Keratinocyte (primary cell): Measurements from ENCODE around the gene ANGPTL8. TPM values are rescaled to one million over a fixed set of nuclear protein-coding genes. Genes with fewer than 3 reads are reported as not detected.
A peak's percentile ranks its signal among the peaks of the same experiment; 100 is the strongest.

Experiments used
- DNase-seq: peaks from one replicate; pipeline ENCODE4 v3.0.0-alpha.2; 2011; ENCODE audit warnings: low read depth, missing footprints, low spot score
- FAIRE-seq: peaks from 2 replicates; lab custom pipeline; 2011; peaks lifted over from hg19 to GRCh38; lab: Jason Lieb, UNC
- H2AFZ ChIP-seq: 2 replicates; pipeline ENCODE4 v1.6.0; 2012; ENCODE audit warnings: low read length, control low read depth, inconsistent platforms; ENCODE audit not compliant: control insufficient read depth
- H3K27ac ChIP-seq: 2 replicates; pipeline ENCODE4 v1.5.1; 2011; ENCODE audit warnings: low read length; ENCODE audit not compliant: control insufficient read depth, insufficient read depth
- H3K27me3 ChIP-seq: 3 replicates; pipeline ENCODE4 v1.6.0; 2011; ENCODE audit warnings: low read length; ENCODE audit not compliant: control insufficient read depth, insufficient read depth; ENCODE audit errors: extremely low read depth
- H3K36me3 ChIP-seq, 2 experiments: 2 replicates in 1 of 2; 3 replicates in 1 of 2; pipeline ENCODE4 v1.5.1; 2011; ENCODE audit warnings: low read length in 2 of 2, mild to moderate bottlenecking in 1 of 2; ENCODE audit not compliant: control insufficient read depth in 2 of 2, insufficient read depth in 2 of 2; ENCODE audit errors: extremely low read depth in 1 of 2
- H3K4me1 ChIP-seq: 3 replicates; pipeline ENCODE4 v1.5.1; 2011; ENCODE audit warnings: low read length; ENCODE audit not compliant: control insufficient read depth, insufficient read depth; ENCODE audit errors: extremely low read depth
- H3K4me2 ChIP-seq: 3 replicates; pipeline ENCODE4 v1.6.0; 2011; ENCODE audit warnings: low read depth, low read length; ENCODE audit not compliant: control insufficient read depth, insufficient read depth; ENCODE audit errors: extremely low read depth
- H3K4me3 ChIP-seq, 3 experiments: fragments of 200-600 bp in 1 of 3; sonication (generic) in 1 of 3; 2 replicates in 2 of 3; 3 replicates in 1 of 3; pipeline ENCODE4 v1.5.1; 2011 to 2016; ENCODE audit warnings: low read length in 3 of 3, mild to moderate bottlenecking in 3 of 3, control low read depth in 2 of 3, inconsistent platforms in 1 of 3, low read depth in 1 of 3, mixed read lengths in 1 of 3, mixed run types in 1 of 3, moderate library complexity in 1 of 3; ENCODE audit not compliant: control insufficient read depth in 2 of 3, insufficient read depth in 2 of 3; ENCODE audit errors: extremely low read depth in 1 of 3
- H3K79me2 ChIP-seq: 2 replicates; pipeline ENCODE4 v1.6.0; 2012; ENCODE audit warnings: low read length; ENCODE audit not compliant: control insufficient read depth, insufficient read depth
- H3K9ac ChIP-seq: 3 replicates; pipeline ENCODE4 v1.6.0; 2011; ENCODE audit warnings: low read length; ENCODE audit not compliant: control insufficient read depth, insufficient read depth; ENCODE audit errors: extremely low read depth
- H3K9me1 ChIP-seq: 3 replicates; pipeline ENCODE4 v1.6.0; 2011; ENCODE audit warnings: low read length; ENCODE audit not compliant: control insufficient read depth, insufficient read depth; ENCODE audit errors: extremely low read depth
- H3K9me3 ChIP-seq: 2 replicates; pipeline ENCODE4 v1.5.1; 2012; ENCODE audit warnings: low read depth, low read length; ENCODE audit not compliant: control insufficient read depth
- H4K20me1 ChIP-seq: 3 replicates; pipeline ENCODE4 v1.6.0; 2011; ENCODE audit warnings: low read length; ENCODE audit not compliant: control insufficient read depth, insufficient read depth; ENCODE audit errors: extremely low read depth
- EZH2 ChIP-seq: IDR thresholded peaks from one replicate; pipeline ENCODE4 v1.6.1; 2012; ENCODE audit warnings: inconsistent platforms, mild to moderate bottlenecking, low read length, moderate library complexity
- dilution Hi-C: fragments of 300-500 bp; cut with MboI; formaldehyde crosslinking; loops from one replicate; pipeline ENCODE4 v1.7.0; 2020; ENCODE audit warnings: low sequenced_read_pairs; ENCODE audit not compliant: extremely low pct_ligation_motif_present
- polyA plus RNA-seq, 5 experiments: library from polyadenylated mRNA; depleted of rRNA in 3 of 5; stranded (reverse) in 3 of 5; stranded (forward) in 1 of 5; unstranded in 1 of 5; fragments of >200 nt; gene quantifications; 1 replicate in 1 of 5; 2 replicates in 3 of 5; 3 replicates in 1 of 5; pipeline versions ENCODE4 v1.2.1 to v1.2.3, GENCODE V29; 2011 to 2012; ENCODE audit warnings: missing spikeins in 2 of 5, low read depth in 1 of 5, low replicate concordance in 1 of 5
- TF ChIP-seq, protein P1 (sequence below), 3 experiments: IDR thresholded peaks in 1 of 3; conservative IDR thresholded peaks in 1 of 3; optimal IDR thresholded peaks in 1 of 3; 2 replicates in 2 of 3; 3 replicates in 1 of 3; pipeline versions ENCODE3 to v1.5.1; 2011; ENCODE audit warnings: low read length in 3 of 3, mild to moderate bottlenecking in 3 of 3, moderate library complexity in 2 of 3, control low read depth in 1 of 3, inconsistent platforms in 1 of 3; ENCODE audit not compliant: insufficient read depth in 2 of 3; ENCODE audit errors: extremely low read depth in 1 of 3

Gene ANGPTL8
- polyA plus RNA-seq, 1 donor (not counting 4 experiments of a cell fraction or from before 2014, with no cell fraction given) = 0.18 TPM

DNA sequence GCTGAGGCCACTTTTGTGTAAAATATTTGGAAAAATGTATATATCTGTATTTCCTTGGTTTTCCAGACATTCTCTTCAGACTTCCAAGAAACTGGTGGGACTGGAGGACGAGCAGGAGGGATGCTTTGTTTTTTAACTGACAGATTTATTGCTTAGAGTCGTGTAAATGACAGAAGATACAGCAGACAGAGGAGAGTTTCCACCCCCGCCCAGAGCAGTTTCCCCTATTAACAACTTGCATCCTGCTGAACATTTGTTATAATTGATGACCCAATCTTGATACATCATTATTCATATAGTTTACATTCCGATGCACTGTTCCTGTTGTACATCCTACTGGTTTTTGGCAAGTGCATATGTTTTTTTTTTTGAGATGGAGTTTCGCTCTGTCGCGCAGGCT lies 30.0 kb downstream of the ANGPTL8 start:
- DNase-seq = no peak
- H3K9ac ChIP-seq = peak overlapping the region; percentile 18
- H3K79me2 ChIP-seq = no peaks in the 10 kb centered on the region
- H3K36me3 ChIP-seq = no peaks in the 10 kb centered on the region
- H3K4me3 ChIP-seq = no peak overlapping the region
- H3K9me3 ChIP-seq = no peaks in the 10 kb centered on the region
- peak overlapping the region; percentile 37 for H3K27ac ChIP-seq
- H3K4me1 ChIP-seq = peaks cover 30% of the 10 kb centered on the region
- dilution Hi-C loops = no loop called here
- no peaks in the 10 kb centered on the region for H3K9me1 ChIP-seq
- no peak overlapping the region for H2AFZ ChIP-seq
- peak; percentile 67 for FAIRE-seq
- H4K20me1 ChIP-seq = no peaks in the 10 kb centered on the region
- H3K4me2 ChIP-seq = peak overlapping the region; percentile 52
- no peaks in the 10 kb centered on the region for H3K27me3 ChIP-seq
- no peak for TF ChIP-seq EZH2
- TF ChIP-seq, protein P1, sequence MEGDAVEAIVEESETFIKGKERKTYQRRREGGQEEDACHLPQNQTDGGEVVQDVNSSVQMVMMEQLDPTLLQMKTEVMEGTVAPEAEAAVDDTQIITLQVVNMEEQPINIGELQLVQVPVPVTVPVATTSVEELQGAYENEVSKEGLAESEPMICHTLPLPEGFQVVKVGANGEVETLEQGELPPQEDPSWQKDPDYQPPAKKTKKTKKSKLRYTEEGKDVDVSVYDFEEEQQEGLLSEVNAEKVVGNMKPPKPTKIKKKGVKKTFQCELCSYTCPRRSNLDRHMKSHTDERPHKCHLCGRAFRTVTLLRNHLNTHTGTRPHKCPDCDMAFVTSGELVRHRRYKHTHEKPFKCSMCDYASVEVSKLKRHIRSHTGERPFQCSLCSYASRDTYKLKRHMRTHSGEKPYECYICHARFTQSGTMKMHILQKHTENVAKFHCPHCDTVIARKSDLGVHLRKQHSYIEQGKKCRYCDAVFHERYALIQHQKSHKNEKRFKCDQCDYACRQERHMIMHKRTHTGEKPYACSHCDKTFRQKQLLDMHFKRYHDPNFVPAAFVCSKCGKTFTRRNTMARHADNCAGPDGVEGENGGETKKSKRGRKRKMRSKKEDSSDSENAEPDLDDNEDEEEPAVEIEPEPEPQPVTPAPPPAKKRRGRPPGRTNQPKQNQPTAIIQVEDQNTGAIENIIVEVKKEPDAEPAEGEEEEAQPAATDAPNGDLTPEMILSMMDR (optimal IDR thresholded peaks at IDR 0.05 in 1 of 3, IDR thresholded peaks at IDR 0.05 in 1 of 3, conservative IDR thresholded peaks at IDR 0.05 in 1 of 3; ENCODE audit: extremely low read depth in 1 of 3, insufficient read depth in 2 of 3, low read length in 3 of 3) = no peak

DNA sequence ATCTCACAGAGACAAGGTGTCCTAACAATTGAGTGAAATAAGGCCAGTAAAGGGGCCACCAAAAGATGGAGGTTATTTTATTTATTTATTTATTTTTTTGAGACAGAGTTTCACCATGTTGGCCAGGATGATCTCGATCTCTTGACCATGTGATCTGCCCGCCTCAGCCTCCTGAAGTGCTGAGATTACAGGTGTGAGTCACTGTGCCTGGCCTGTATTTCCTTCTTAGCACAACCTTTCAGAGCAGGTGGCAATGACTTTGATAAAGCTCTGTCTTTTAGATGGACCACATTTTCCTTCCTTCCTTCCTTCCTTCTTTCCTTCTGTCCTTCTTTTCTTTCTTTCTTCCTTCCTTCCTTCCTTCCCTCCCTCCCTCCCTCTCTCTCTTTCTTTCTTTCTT lies 33.9 kb downstream of the ANGPTL8 start:
- no peak for FAIRE-seq
- Histone ChIP-seq H3K4me2 (no peak overlapping the region), H4K20me1 (no peaks in the 10 kb centered on the region), H3K27ac (no peak overlapping the region), H2AFZ (no peak overlapping the region), H3K9me3 (no peaks in the 10 kb centered on the region), H3K79me2 (no peaks in the 10 kb centered on the region), H3K36me3 (no peaks in the 10 kb centered on the region), H3K27me3 (peaks cover 4% of the 10 kb centered on the region), H3K9ac (no peak overlapping the region), H3K4me1 (peaks cover 14% of the 10 kb centered on the region), H3K9me1 (no peaks in the 10 kb centered on the region), H3K4me3 (no peak overlapping the region)
- dilution Hi-C loops = no loop called here
- TF ChIP-seq EZH2 = no peak
- TF ChIP-seq, protein P1 (optimal IDR thresholded peaks at IDR 0.05 in 1 of 3, IDR thresholded peaks at IDR 0.05 in 1 of 3, conservative IDR thresholded peaks at IDR 0.05 in 1 of 3; ENCODE audit: extremely low read depth in 1 of 3, insufficient read depth in 2 of 3, low read length in 3 of 3) = no peak
- DNase-seq = no peak
